ENCODE measurements around the gene CNTNAP5.

- TF ChIP-seq EP300 (IDR thresholded peaks at IDR 0.05) (no peak), POLR2AphosphoS5 (IDR thresholded peaks at IDR 0.05) (no peak), CTCF (IDR thresholded peaks at IDR 0.05) (no peak), POLR2A (IDR thresholded peaks at IDR 0.05; ENCODE audit: low read depth) (no peak)
These were observed 790.1 kb downstream of the CNTNAP5 start for GRCh38 chr2:124814968-124815745.

All from esophagus muscularis mucosa (tissue), 4 donors.